ENCODE data around the gene PRC1.
A peak's percentile ranks its signal among the peaks of the same experiment; 100 is the strongest.
"Not testable (repeated sequence)": the region's sequence is repeated elsewhere in the genome, so short reads cannot be mapped to it uniquely, and the experiment has no call there.

PRC1 gene

GRCh38 chr15:90938261-90938660, 56.1 kb downstream of the PRC1 start:
- no peak for DNase-seq (ENCODE audit: insufficient read length, low spot score)
- no peak for FAIRE-seq

GRCh38 chr15:90936823-90937222, 57.5 kb downstream of the PRC1 start:
- FAIRE-seq, result no peak
- no peak for DNase-seq (ENCODE audit: insufficient read length, low spot score)

- FAIRE-seq (no peak), DNase-seq (ENCODE audit: insufficient read length, low spot score) (peak; percentile 91)
These were observed 59.2 kb downstream of the PRC1 start, which contains the start of gene UNC45A for GRCh38 chr15:90934949-90935751. Gene UNC45A, plus strand, starts transcription at chr15:90935285. Its CDS starts 40 bp downstream, at chr15:90935325.

GRCh38 chr15:90934256-90934948, 59.9 kb downstream of the PRC1 start:
- FAIRE-seq (no peak), DNase-seq (ENCODE audit: insufficient read length, low spot score) (peak; percentile 90)

GRCh38 chr15:90933301-90933700, 61.0 kb downstream of the PRC1 start:
- DNase-seq (ENCODE audit: insufficient read length, low spot score) (no peak), FAIRE-seq (no peak)

- no peak for FAIRE-seq
- DNase-seq (ENCODE audit: insufficient read length, low spot score), result no peak
These were observed 61.7 kb downstream of the PRC1 start for GRCh38 chr15:90932660-90932991.

GRCh38 chr15:90931828-90932659, 62.3 kb downstream of the PRC1 start, which contains the start of gene HDDC3:
Gene HDDC3, minus strand, starts transcription at chr15:90932549. Its CDS starts 9 bp downstream, at chr15:90932540.
- DNase-seq (ENCODE audit: insufficient read length, low spot score) (peak; percentile 89), FAIRE-seq (no peak)

- no peak for FAIRE-seq
- DNase-seq (ENCODE audit: insufficient read length, low spot score), result no peak
These were observed 62.8 kb downstream of the PRC1 start for GRCh38 chr15:90931575-90931827.

- DNase-seq (ENCODE audit: insufficient read length, low spot score) (no peak), FAIRE-seq (no peak)
These were observed 63.3 kb downstream of the PRC1 start for GRCh38 chr15:90930861-90931574.

- DNase-seq (ENCODE audit: insufficient read length, low spot score) (no peak), FAIRE-seq (no peak)
These were observed 64.9 kb downstream of the PRC1 start for GRCh38 chr15:90929246-90930019.

- FAIRE-seq; DNase-seq (ENCODE audit: insufficient read length, low spot score): not testable (repeated sequence)
These were observed 66.2 kb downstream of the PRC1 start for GRCh38 chr15:90928106-90928505.

- DNase-seq (ENCODE audit: insufficient read length, low spot score); FAIRE-seq: not testable (repeated sequence)
These were observed 67.6 kb downstream of the PRC1 start for GRCh38 chr15:90926766-90927165.

- FAIRE-seq (no peak), DNase-seq (ENCODE audit: insufficient read length, low spot score) (no peak)
These were observed 70.0 kb downstream of the PRC1 start for GRCh38 chr15:90924375-90924774.

GRCh38 chr15:90922712-90923322, 71.5 kb downstream of the PRC1 start:
- FAIRE-seq; DNase-seq (ENCODE audit: insufficient read length, low spot score): not testable (repeated sequence)

GRCh38 chr15:90921887-90922286, 72.4 kb downstream of the PRC1 start:
- DNase-seq (ENCODE audit: insufficient read length, low spot score) (no peak), FAIRE-seq (no peak)

GRCh38 chr15:90918835-90919234, 75.5 kb downstream of the PRC1 start:
- DNase-seq (ENCODE audit: insufficient read length, low spot score) (no peak), FAIRE-seq (no peak)

GRCh38 chr15:90918034-90918788, 76.1 kb downstream of the PRC1 start:
- DNase-seq (ENCODE audit: insufficient read length, low spot score), result no peak

GRCh38 chr15:90917569-90917968, 76.8 kb downstream of the PRC1 start:
- FAIRE-seq (peak; percentile 16), DNase-seq (ENCODE audit: insufficient read length, low spot score) (no peak)

More at GRCh38 chr15:90918034-90918788, 76.1 kb downstream of the PRC1 start:
- FAIRE-seq, result peak; percentile 54

GRCh38 chr15:90916461-90916860, 77.9 kb downstream of the PRC1 start:
- FAIRE-seq (no peak), DNase-seq (ENCODE audit: insufficient read length, low spot score) (no peak)
